DOHH2 (cell line): ENCODE data around the gene TRIP10.

Source experiments
- CTCF ChIP-seq: fragments of 200-600 bp; sonication (generic); IDR thresholded peaks from one replicate; pipeline ENCODE4 v1.5.1; 2014; ENCODE audit warnings: antibody characterized with exemption, mild to moderate bottlenecking, low read depth, low read length; ENCODE audit not compliant: poor library complexity, severe bottlenecking
- EZH2phosphoT487 ChIP-seq: fragments of 200-600 bp; sonication (generic); IDR thresholded peaks from 2 replicates; pipeline ENCODE4 v1.6.1; 2017; ENCODE audit warnings: borderline replicate concordance, mild to moderate bottlenecking, antibody characterized with exemption, low read length, moderate library complexity, mixed read lengths

- TF ChIP-seq CTCF (no peak), EZH2phosphoT487 (no peak)
Observed at GRCh38 chr19:6692027-6692426, 47.5 kb upstream of the TRIP10 start.
